B cell (primary cell): Measurements from ENCODE around the gene EBF3. TPM values are rescaled to one million over a fixed set of nuclear protein-coding genes. Genes with fewer than 3 reads are reported as not detected.

Experiments used
- ATAC-seq: fragments of 200-7000 bp; cut with Tn5 transposase; one replicate; pipeline ENCODE4 v1.10.0; 2021; ENCODE audit warnings: low read depth, mild to moderate bottlenecking, moderate number of reproducible peaks, moderate library complexity
- CTCF ChIA-PET: fragments of 350-600 bp; sonication (Branson Sonifier 250); formaldehyde crosslinking; loops from one replicate; lab custom pipeline; 2021; ENCODE audit warnings: antibody characterized with exemption, inconsistent platforms; lab: Charles Lee
- POLR2A ChIA-PET: fragments of 350-600 bp; sonication (Branson Sonifier 250); formaldehyde crosslinking; loops from one replicate; lab custom pipeline; 2021; ENCODE audit warnings: antibody characterized with exemption; lab: Charles Lee
- DNase-seq: peaks from one replicate; pipeline ENCODE4 v3.0.0; 2013
- H2AFZ ChIP-seq: 2 replicates; pipeline ENCODE4 v1.6.1; 2012; ENCODE audit warnings: mild to moderate bottlenecking, low read depth, low read length; ENCODE audit not compliant: insufficient read depth, poor library complexity, severe bottlenecking
- H3K27ac ChIP-seq, 2 donors: 1 replicate in 1 of 2; 2 replicates in 1 of 2; pipeline ENCODE4 v1.5.1; 2012 to 2013; ENCODE audit warnings: low read length in 2 of 2, mild to moderate bottlenecking in 2 of 2, moderate library complexity in 1 of 2
- H3K27me3 ChIP-seq, 4 experiments: fragments of 200-600 bp in 1 of 4; sonication (generic) in 1 of 4; replicated peaks in 1 of 4; 1 replicate in 2 of 4; 2 replicates in 2 of 4; pipeline versions ENCODE4 v1.6.1 to v1.7.0; 2013 to 2016; ENCODE audit warnings: low read length in 3 of 4, mild to moderate bottlenecking in 2 of 4, mixed read lengths in 1 of 4, moderate library complexity in 1 of 4; ENCODE audit not compliant: insufficient read depth in 4 of 4, control insufficient read depth in 3 of 4; ENCODE audit errors: control extremely low read depth in 1 of 4
- H3K36me3 ChIP-seq, 2 experiments: replicated peaks in 1 of 2; 1 replicate in 1 of 2; 2 replicates in 1 of 2; pipeline versions ENCODE4 v1.6.1 to v1.7.1; 2013; ENCODE audit warnings: low read length in 1 of 2; ENCODE audit not compliant: insufficient read depth in 2 of 2, control insufficient read depth in 1 of 2; ENCODE audit errors: control extremely low read depth in 1 of 2, extremely low read depth in 1 of 2
- H3K4me1 ChIP-seq, 2 donors: fragments of 200-600 bp in 1 of 2; sonication (generic) in 1 of 2; 1 replicate in 1 of 2; 2 replicates in 1 of 2; pipeline versions ENCODE4 v1.5.1 to v1.6.1; 2013 to 2017; ENCODE audit warnings: low read length in 2 of 2; ENCODE audit not compliant: control insufficient read depth in 2 of 2, insufficient read depth in 2 of 2
- H3K4me2 ChIP-seq: replicated peaks from 2 replicates; pipeline ENCODE3; 2012; ENCODE audit warnings: mild to moderate bottlenecking, low read depth, low read length; ENCODE audit not compliant: poor library complexity, severe bottlenecking
- H3K4me3 ChIP-seq, 5 experiments: fragments of 200-600 bp in 1 of 5; sonication (generic) in 1 of 5; 1 replicate in 3 of 5; 2 replicates in 2 of 5; pipeline versions ENCODE4 v1.5.1 to v1.7.0; 2011 to 2016; ENCODE audit warnings: low read length in 4 of 5, mild to moderate bottlenecking in 4 of 5, low read depth in 2 of 5, control low read depth in 1 of 5, moderate library complexity in 1 of 5; ENCODE audit not compliant: insufficient read depth in 1 of 5; ENCODE audit errors: control extremely low read depth in 1 of 5, extremely low read depth in 1 of 5
- H3K79me2 ChIP-seq: fragments of 200-600 bp; sonication (generic); one replicate; pipeline ENCODE4 v1.6.0; 2016; ENCODE audit warnings: low read length; ENCODE audit not compliant: control insufficient read depth, insufficient read depth
- H3K9ac ChIP-seq: fragments of 200-600 bp; sonication (generic); 2 replicates; pipeline ENCODE4 v1.6.1; 2017; ENCODE audit warnings: mild to moderate bottlenecking, low read length, moderate library complexity
- H3K9me3 ChIP-seq, 3 donors: one replicate each; pipeline versions ENCODE4 v1.6.1 to v1.7.1; 2013; ENCODE audit warnings: low read length in 2 of 3; ENCODE audit not compliant: control insufficient read depth in 2 of 3, insufficient read depth in 1 of 3; ENCODE audit errors: control extremely low read depth in 1 of 3
- H4K20me1 ChIP-seq: 2 replicates; pipeline ENCODE4 v1.6.0; 2012; ENCODE audit warnings: mild to moderate bottlenecking, low read length; ENCODE audit not compliant: insufficient read depth, control insufficient read depth, poor library complexity, severe bottlenecking
- H3K27ac Mint-ChIP-seq: one replicate; pipeline ENCODE4 v1.8.0; 2021; ENCODE audit warnings: mixed read lengths
- H3K27me3 Mint-ChIP-seq: one replicate; pipeline ENCODE4 v1.8.0; 2021; ENCODE audit warnings: mixed read lengths
- H3K4me1 Mint-ChIP-seq: one replicate; pipeline ENCODE4 v1.8.0; 2021; ENCODE audit warnings: mixed read lengths
- H3K4me3 Mint-ChIP-seq: one replicate; pipeline ENCODE4 v1.8.0; 2021; ENCODE audit warnings: mixed read lengths
- H3K9me3 Mint-ChIP-seq: one replicate; pipeline ENCODE4 v1.8.0; 2022; ENCODE audit warnings: mixed read lengths; ENCODE audit not compliant: insufficient read depth
- CTCF ChIP-seq: fragments of 200-600 bp; IDR thresholded peaks from one replicate; pipeline ENCODE4 v1.8.0; 2022; ENCODE audit warnings: antibody characterized with exemption, mild to moderate bottlenecking
- EZH2 ChIP-seq: IDR thresholded peaks from 2 replicates; pipeline ENCODE4 v1.6.1; 2012; ENCODE audit warnings: borderline replicate concordance, low read depth, mild to moderate bottlenecking, moderate library complexity, low read length; ENCODE audit not compliant: insufficient read depth, poor library complexity, severe bottlenecking
- WGBS: methylation state at CpG from one replicate; pipeline ENCODE4 v1.1.5; 2013; ENCODE audit warnings: missing lambda C conversion rate; ENCODE audit not compliant: insufficient coverage; 5-methylcytosine and 5-hydroxymethylcytosine counted together
- intact Hi-C: fragments of 100-400 bp; cut with micrococcal nuclease; formaldehyde crosslinking; loops from one replicate; pipeline ENCODE4 v1.10.0; 2022
- polyA plus RNA-seq: library from polyadenylated mRNA; depleted of rRNA; stranded (reverse); fragments of >200 nt; gene quantifications from 2 replicates; pipeline ENCODE4 v1.2.3, GENCODE V29; 2012
- total RNA-seq, 2 donors: library from RNA; stranded (reverse); fragments of 120-200 nt in 1 of 2; gene quantifications; 1 replicate in 1 of 2; 2 replicates in 1 of 2; pipeline versions ENCODE4 v1.2.3 to v1.2.4, GENCODE V29; 2013 to 2022

Gene EBF3
- total and polyA plus RNA-seq, 2 donors (not counting 1 experiment from before 2014, with no cell fraction given) = not detected

- H3K9me3 ChIP-seq = peaks cover 0 to 36% (median 2%) of the 10 kb centered on the region in 3 donors
- intact Hi-C loops = no loop called here
- Mint-ChIP-seq H3K9me3 (peaks cover 4% of the 10 kb centered on the region), H3K4me3 (no peak overlapping the region), H3K27ac (no peak overlapping the region), H3K4me1 (no peaks in the 10 kb centered on the region), H3K27me3 (peaks cover 7% of the 10 kb centered on the region)
- H3K36me3 ChIP-seq = no peaks in the 10 kb centered on the region
- H3K27me3 ChIP-seq = no peaks in the 10 kb centered on the region
- no peaks in the 10 kb centered on the region for H3K4me1 ChIP-seq
- POLR2A ChIA-PET = no interaction called here
- no peak overlapping the region for H3K27ac ChIP-seq
- no peak for ATAC-seq
- H3K79me2 ChIP-seq = no peaks in the 10 kb centered on the region
- H3K9ac ChIP-seq = no peak overlapping the region
- no peak for DNase-seq
- no peak overlapping the region for H2AFZ ChIP-seq
- H3K4me2 ChIP-seq = no peak overlapping the region
- no peak for TF ChIP-seq EZH2
- no peak for TF ChIP-seq CTCF
- CTCF ChIA-PET = no interaction called here
- H4K20me1 ChIP-seq = no peaks in the 10 kb centered on the region
- 91% methylated on average over 9 of the region's 9 CpGs for WGBS
- no peak overlapping the region for H3K4me3 ChIP-seq
Observed at GRCh38 chr10:129811208-129811607, 152.9 kb downstream of the EBF3 start.

GRCh38 chr10:129809841-129810240 lies 154.2 kb downstream of the EBF3 start:
- Histone ChIP-seq H4K20me1 (no peaks in the 10 kb centered on the region), H3K79me2 (no peaks in the 10 kb centered on the region), H3K36me3 (no peaks in the 10 kb centered on the region), H3K4me2 (no peak overlapping the region), H2AFZ (no peak overlapping the region), H3K4me1 (no peaks in the 10 kb centered on the region), H3K9ac (no peak overlapping the region), H3K9me3 (peaks cover 0 to 38% (median 5%) of the 10 kb centered on the region in 3 donors), H3K27me3 (no peaks in the 10 kb centered on the region), H3K4me3 (no peak overlapping the region), H3K27ac (no peak overlapping the region)
- Mint-ChIP-seq H3K4me3 (no peak overlapping the region), H3K27me3 (peaks cover 3% of the 10 kb centered on the region), H3K27ac (no peak overlapping the region), H3K9me3 (peaks cover 8% of the 10 kb centered on the region), H3K4me1 (no peaks in the 10 kb centered on the region)
- intact Hi-C loops = no loop called here
- no peak for ATAC-seq
- TF ChIP-seq CTCF (no peak), EZH2 (no peak)
- ChIA-PET POLR2A (no interaction called here), CTCF (no interaction called here)
- WGBS = 94% methylated on average over 7 of the region's 13 CpGs
- no peak for DNase-seq
